Stimulated activated CD4-positive, alpha-beta T cell treated with anti-CD3 and anti-CD28 coated beads, Interleukin-2, amount 100 ng/mL, for 24 hours (primary cell): ENCODE results near the gene PXK.
"Not testable (repeated sequence)": the region's sequence is repeated elsewhere in the genome, so short reads cannot be mapped to it uniquely, and the experiment has no call there.

Experiments used
- DNase-seq, 2 donors: peaks; one replicate each; pipeline ENCODE4 v3.0.0-alpha.2; 2020

PXK gene

DNA sequence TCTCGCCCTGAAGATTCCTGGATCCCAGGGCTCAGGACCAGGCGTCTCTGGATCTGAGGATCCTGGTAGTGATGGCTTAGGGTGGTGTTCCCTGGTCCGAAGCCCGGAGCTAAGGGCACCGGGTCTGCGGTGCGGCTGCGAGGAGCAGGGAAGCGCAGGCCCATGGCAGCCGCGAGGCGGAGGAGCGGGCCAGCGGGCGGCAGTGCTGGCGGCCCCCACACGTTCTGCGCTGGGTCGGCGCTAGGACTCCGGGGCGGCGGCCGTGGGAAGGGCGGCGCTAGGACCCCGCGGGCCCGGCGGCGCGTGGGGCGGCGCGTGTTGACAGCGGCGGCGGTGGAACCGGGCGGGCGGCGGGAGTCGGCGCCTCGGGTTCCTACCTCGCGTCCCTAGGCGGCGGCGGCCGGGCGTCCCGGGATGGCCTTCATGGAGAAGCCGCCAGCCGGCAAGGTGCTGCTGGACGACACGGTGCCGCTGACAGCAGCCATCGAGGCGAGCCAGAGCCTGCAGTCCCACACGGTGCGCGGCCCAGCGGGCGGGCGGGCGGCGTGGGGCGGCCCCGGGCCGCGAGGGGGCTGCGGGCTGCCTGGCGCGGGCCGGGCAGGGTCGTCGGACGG is at the start of gene PXK:
Gene PXK, plus strand, starts transcription at position 318 of the 614 bp plus-strand sequence. Its CDS starts 97 bp downstream, at position 415.
- DNase-seq, result peak; percentile 80 to 83

DNA sequence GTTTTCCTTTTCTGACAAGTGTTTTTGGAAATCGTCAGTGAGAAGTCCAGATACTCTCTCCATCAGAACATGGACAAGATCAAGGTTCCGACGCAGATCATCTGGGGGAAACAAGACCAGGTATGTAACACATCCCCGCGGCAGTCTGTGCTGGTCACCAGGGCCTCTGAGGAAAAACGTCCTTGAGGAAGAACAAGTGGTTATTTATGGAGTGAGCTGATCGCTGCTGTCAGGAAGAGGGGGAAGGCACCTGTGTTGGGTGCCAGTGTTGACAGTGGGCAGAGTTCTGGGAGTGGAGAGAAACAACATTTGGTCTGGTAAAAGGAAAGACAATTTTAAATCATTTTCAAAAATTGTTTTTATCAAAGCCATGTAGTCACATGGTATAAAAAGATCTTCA is 47.4 kb upstream of the PXK start:
- no peak for DNase-seq

DNA sequence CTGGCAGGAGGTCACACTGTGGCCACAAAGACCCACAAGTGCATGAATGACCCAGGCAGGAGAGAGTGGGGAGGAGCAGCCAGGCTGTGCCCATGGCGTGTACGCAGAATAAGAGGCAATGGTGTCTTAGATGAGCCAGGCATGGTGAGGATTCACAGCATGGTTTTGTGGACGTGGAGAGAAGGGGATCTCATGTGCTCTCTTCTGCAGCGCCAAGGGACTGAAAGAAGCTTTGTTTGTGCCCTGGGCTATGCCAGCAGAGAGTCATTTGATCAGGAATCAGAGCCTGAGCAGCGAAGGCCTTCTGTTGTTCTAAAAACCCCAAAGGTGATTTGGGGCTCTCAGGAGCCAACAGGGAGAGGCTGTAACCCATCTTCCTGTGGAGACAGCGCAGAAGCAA is 45.3 kb upstream of the PXK start:
- DNase-seq, result no peak

DNA sequence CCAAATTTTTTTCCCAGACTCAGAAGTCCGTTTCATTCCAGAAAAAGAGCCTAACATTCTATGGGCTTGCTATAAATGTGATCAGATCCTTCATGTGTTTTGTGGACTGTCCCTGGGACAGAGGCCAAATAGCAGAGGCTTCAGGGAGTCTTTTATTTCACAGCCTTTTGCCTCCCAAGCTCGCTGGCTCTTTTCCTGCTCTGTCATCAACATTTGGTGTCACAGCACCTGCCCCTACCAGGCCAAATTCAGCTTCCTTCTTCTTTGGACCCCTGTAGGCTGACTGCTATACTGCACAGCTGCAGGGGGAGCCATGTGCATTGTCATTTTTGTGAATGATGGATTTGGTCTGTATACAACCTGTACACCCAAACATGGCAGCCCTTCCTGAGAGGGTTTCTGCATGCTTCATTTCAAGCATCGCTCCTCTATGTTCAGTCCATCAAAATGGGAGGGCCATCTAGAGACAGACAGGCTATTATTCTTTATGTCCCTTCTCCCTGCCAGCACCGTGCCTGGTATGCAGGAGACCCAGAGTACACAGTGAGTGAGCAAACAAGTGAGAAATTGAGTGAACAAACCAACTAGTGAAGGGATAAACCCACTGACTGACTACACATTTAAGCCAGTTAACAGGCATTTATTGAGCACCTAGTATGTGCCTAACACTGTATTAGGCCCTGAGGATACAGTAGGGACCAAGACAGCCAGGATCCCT is 44.5 kb upstream of the PXK start:
- DNase-seq, result no peak

DNA sequence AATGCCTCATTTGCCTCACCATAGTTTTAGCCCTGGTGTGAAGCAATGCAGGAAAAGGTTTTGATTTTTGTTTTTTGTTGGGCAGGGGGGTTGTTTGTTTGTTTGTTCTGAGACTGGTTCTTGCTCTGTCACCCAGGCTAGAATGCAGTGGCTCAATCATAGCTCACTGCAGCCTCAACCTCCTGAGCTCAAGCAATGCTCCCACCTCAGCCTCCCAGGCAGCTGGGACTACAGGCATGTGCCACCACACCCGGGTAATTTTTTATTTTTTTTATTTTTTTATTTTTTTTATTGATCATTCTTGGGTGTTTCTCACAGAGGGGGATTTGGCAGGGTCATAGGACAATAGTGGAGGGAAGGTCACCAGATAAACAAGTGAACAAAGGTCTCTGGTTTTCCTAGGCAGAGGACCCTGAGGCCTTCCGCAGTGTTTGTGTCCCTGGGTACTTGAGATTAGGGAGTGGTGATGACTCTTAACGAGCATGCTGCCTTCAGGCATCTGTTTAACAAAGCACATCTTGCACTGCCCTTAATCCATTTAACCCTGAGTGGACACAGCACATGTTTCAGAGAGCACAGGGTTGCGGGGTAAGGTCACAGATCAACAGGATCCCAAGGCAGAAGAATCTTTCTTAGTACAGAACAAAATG is 43.6 kb upstream of the PXK start:
- not testable (repeated sequence) for DNase-seq

DNA sequence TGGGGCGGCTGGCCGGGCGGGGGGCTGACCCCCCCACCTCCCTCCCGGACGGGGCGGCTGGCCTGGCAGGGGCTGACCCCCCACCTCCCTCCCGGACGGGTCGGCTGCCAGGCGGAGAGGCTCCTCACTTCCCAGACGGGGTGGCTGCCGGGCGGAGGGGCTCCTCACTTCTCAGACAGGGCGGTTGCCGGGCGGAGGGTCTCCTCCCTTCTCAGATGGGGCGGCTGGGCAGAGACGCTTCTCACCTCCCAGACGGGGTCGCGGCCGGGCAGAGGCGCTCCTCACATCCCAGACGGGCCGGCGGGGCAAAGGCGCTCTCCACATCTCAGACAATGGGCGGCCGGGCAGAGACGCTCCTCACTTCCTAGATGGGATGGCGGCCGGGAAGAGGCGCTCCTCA is 42.2 kb upstream of the PXK start:
- not testable (repeated sequence) for DNase-seq

DNA sequence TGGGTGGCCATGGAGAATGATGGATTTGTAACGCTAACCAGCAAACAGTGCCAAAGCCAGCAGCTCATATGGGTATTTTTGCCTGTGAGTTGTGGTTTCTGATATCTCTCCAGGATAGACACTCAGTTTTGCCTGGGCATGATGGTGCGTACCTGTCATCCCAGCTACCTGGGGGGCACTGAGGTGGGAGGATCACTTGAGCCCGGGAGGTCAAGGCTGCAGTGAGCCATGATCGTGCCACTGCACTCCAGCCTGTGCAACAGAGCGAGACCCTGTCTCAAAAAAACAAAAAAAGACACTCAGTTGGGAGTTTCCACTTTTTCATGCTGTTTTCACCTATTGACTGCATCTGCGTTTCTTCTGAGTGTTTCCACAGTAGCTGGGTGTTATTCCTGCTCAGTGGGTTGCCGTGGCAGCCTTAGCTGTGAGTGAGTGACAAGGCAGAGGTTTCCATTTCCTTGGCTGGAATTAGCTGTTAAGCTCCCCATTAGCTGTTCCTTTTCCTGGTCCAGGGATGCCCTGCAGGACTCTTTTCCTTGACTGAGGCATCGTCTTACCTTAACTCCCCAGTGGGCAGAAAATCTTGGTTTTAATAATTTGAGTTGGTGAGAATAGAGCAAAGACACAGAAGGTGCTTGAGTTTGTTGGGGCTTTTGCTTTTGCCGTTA is 40.9 kb upstream of the PXK start:
- DNase-seq, result no peak

DNA sequence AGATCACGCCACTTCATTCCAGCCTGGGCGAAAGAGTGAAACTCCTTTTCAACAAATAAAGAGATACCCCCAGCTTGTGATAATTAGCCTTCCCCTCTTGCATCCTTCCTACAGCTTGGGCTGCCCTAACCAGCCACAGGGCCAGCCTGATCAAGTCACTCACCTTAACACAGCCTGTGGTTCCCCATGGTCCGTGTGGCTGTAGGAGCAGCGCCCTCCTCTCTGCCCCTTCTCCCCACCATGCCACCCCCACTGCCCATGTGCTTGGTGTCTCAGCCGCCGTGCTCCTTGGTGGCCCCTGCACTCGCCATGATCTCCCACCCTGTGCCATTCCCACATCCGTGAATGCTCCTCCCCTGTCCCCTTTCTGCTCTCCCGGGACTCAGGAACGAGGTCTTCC is 39.8 kb upstream of the PXK start:
- no peak for DNase-seq

DNA sequence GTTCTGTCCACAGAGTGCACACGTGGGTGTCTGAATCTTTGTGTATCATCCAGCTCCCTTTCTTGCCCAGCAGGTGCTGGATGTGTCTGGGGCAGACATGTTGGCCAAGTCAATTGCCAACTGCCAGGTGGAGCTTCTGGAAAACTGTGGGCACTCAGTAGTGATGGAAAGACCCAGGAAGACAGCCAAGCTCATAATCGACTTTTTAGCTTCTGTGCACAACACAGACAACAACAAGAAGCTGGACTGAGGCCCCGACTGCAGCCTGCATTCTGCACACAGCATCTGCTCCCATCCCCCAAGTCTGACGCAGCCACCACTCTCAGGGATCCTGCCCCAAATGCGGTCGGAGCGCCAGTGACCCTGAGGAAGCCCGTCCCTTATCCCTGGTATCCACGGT is 39.2 kb upstream of the PXK start:
- no peak for DNase-seq

DNA sequence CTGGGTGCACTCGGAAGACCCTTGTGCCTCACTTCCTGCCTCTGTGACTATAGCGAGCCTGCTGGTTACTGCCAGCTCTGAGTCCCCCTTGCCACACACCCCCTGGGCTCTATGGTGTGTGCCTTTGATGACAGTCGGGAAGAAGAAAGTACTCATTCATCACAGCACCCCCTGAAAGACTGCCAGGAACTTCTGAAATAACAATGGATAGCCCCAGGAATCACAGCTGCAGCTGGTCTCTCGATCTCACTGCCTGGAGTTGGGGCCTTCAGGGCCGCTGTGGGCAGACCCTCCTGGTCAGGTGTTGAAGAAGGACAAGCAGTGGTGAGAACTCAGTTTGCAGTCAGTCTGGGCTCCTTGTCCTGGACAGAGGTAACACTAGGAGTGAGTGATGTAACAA is 36.4 kb upstream of the PXK start:
- no peak for DNase-seq

DNA sequence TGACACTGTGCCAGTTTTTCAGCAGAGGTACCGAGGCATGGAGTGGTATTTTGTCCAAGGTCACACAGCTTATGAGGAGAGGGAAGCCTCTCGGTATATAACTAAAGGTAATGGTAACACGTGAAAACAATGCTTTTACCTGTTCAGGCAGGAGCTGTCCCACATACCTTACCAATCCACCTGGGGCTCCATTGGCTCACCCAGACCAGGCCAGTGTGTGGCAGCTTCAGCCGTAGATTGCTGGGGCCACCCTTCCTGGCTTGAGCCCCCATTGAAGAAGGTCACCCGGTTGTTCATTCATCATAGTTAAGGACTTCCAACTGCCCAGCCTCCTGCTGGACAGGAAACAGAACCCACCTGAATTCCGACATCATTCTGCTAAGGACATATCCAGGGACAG is 35.8 kb upstream of the PXK start:
- DNase-seq, result no peak

DNA sequence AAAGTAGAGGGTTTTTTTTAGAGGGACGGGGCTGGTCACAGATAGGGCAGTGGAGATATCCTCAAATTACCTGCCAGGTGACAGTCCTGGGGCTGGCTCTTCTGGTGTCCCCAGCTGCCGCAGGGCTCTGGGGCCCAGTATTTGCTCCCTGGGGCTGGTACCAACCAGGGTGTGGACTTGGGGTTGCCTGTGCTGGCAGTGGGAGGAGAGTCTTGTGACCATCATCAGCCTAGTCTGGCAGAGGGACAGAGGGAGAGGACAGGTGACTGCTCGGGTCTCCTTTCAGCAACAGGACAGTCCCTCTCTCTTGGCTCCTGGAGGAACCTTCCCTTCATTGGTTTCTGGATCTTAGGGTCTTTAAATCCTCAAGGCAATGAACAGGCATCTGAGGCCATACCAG is 34.5 kb upstream of the PXK start:
- DNase-seq, result no peak

DNA sequence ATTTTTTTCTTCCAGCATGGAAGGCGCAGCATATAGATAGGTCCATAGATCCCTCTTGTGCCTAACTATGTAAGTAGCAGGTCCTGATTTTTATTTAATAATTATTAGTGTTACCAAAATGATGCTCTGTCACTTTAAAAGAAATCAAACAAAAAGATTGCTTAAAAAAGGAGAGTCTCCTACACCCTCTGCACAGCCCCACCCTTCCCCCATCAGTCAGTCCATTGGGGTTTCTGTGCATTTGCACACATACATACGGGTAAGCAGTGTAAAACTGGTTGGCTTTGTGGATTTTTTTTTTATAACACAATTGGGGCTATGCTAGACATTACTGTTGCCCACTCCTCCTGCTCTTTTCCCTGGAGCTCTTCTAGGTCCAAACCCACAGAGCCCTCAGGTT is 33.6 kb upstream of the PXK start:
- DNase-seq, result no peak

DNA sequence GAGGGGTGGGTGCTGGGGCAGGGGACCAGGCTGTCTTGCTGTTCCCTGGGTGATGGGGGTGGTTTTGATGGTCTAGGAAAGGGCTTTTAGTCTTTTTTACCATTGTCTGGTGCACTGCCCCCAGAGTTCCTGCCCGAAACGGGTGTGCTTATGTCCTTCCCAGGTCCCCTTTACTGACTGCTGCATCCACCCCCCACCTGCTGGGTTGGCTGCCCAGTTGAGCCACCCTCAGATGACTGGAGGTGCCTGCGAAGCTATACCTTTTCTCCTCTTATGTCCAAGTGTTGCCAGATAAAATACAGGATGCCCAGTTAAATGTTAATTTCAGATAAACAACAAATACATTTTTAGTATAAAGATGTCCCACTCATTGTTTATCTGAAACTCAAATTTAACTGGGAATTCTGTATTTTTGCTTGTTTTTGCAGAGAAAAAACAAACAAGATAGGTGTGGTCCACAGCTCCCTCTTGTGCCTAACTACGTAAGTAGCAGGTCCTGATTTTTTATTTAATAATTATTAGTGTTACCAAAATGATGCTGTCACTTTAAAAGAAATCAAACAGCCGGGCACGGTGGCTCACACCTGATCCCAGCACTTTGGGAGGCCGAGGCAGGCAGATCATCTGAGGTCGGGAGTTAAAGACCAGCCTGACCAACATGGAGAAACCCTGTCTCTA is 32.7 kb upstream of the PXK start:
- DNase-seq, result no peak

DNA sequence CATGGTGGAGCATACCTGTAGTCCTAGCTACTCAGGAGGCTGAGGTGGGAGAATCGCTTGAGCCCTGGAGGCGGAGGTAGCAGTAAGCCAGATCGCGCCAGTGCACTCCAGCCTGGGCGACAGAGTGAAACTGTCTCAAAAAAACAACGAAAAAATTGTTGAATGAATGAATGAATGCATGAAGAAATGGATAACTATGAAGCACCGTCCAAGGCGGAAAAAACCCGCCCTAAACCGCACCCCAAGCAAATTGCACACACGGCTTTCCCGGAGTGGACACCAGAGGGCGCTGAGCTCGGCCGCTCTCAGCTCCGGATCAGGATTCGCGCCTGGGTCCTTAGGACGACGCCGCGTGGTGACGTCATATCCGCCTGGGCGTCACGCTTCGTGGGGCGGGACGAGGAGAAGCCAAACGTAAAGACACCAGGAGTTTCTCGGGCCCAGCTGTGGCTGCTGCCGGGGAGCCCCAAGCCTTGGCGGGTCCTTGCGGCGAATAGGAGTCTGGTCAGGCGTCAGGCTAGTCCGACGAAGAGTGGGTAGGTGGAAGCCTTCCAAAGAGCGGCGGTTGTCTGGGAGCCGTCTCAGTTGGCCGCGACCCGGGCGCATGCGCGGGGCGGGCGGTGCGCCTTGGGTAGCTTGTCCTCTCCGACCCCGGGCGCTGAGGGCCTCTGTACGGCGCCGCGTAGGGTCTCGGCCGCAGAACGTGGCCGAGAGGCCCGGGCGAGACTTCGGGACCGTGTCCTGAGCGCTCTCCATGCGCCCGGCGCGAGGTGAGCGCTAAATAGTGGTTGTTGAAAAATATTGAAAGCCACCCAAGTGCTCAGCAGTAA is 26.6 kb upstream of the PXK start, which contains the start of the genes HTD2 and RPP14:
Gene HTD2, plus strand, starts transcription at position 639 of the 830 bp plus-strand sequence. CDS start 11,094 bp downstream, outside the sequence.
Gene RPP14, plus strand, starts transcription at position 364 of the 830 bp plus-strand sequence. CDS start 4,085 bp downstream, outside the sequence.
- peak; percentile 99 for DNase-seq

DNA sequence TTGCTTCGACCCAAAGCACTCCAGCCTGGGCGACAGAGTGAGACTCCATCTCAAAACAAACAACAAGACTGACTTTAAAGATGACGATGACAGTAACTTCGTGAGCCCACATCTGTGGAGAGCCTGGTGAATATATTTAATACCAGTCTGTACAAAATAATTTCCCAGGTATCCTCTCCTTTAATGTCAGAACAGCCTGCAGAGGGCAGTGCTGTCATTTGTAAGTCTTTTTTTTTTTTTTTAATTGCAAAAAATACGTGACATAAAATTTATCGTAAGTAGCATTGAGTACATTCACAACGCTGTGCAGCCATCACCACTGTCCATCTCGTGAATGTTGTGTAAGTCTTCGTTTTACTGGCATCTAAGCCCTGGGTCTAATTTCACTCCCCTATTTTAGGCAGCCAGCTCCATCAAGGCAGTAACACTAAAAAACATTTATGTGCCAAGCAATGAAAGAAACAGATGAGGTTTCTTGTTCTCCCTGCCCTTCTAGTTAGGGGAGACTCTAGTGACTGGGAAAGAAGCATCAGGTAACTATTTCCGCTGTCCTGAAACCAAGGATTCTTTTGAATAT is 25.0 kb upstream of the PXK start:
- peak; percentile 40 to 49 for DNase-seq

DNA sequence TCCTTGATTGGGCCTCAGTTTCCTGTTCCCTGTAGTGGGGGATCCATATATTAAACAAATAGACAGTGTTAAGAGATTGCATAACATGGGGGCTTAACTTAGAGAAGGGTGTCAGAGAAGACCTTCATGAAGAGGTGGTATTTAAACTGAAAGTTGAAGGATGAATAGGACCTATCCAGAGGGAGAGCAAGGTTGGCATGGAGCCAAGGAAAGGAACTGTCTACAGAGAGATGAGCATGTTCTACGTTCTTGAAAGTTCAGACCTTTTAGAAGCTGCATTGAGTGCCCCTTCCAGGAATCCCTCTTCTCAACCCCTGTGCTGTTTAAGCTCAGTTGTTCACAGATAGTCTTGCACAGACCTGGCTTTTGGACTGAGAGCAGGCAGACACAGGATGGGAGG is 24.0 kb upstream of the PXK start:
- no peak for DNase-seq

DNA sequence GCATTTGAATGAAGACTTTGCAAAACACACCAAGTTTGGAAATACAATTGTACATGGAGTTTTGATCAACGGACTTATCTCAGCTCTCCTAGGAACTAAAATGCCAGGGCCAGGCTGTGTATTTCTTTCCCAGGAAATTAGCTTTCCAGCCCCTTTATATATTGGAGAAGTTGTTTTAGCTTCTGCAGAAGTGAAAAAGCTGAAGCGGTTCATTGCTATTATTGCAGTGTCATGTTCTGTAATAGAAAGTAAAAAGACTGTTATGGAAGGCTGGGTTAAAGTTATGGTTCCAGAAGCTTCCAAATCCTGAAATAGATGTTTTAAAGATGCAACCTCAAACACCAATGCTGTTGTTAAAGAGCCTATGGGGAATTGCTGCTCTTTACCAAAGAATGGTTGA is 14.9 kb upstream of the PXK start:
- DNase-seq, result no peak

DNA sequence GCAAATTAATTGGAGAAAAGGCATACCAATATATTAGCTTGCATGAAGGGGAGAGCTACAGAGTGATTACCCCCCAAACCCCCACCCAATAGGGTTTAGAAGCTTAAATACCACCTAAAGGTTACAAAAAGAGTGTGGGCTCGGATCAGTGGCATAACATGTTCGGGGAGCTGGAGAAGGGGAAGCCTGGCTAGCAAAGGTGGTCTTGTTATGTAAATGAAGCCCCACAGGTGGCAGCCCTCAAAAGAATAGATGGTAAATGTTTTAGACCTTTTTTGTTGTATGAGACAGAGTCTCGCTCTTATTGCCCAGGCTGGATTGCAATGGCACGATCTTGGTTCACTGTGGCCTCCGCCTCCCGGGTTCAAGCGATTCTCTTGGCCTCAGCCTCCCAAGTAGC is 10.9 kb upstream of the PXK start:
- no peak for DNase-seq

DNA sequence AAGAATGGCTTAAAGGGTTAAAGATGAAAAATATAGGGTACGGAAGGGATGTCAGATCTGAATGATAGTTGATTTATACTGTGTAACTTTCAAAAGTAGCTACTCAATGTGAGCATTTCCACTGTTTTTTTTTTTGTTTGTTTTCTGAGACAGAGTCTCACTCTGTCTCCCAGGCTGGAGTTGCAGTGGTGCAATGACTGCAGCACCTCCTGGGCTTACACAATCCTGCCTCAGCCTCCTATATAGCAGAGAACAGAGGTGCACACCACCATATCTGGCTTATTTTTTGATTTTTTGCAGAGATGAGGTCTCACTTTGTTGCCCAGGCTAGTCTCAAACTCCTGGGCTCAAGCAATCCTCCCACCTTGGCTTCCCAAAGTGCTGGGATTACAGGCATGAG is 9.9 kb upstream of the PXK start:
- DNase-seq, result no peak

DNA sequence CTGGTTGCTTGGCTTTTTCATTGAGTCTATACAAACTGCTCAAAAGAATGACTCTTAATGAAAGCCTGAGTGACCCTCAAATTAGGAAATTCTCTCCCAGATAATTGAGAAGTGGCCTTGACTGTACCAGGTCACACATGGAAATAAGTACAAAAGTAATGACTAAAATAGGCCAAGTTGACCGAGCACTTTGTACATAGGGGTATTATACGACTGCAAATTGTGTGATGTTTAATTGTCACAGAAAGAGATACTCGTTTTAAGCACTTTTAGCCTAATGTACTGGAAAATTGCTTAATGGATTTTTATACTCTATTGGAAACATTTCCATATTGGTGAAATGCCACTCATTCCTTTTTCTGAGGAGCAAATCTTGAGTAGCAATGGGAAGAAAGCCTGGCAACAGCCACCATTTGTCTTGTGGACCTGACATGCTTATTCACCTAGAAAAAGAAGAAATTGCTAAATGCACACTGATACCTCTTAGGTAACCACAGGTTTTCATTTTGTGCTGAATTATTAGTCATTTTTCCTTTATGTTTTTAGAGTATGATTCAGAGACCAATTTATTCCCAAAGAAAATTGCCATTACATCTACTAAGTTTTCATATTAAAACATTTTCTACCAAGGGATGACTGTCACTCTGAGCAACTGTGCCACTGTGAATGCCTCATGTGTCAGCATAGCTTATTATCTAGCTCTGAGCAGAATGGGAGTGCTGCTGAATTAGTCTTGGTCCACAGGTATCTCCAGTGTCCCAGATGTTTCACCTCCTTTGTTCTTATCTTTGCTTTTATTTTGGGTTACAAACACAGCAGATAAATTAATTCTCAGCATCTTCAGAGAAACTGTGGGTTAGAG is 8.9 kb upstream of the PXK start:
- DNase-seq, result no peak
